Activated T-cell treated with anti-CD3 and anti-CD28 coated beads for 1 hour (primary cell): ENCODE data around the gene MPST.

Experiments used
- DNase-seq: peaks from one replicate; pipeline ENCODE4 v3.0.0-alpha.2; 2020; ENCODE audit warnings: low read depth

MPST gene

DNA sequence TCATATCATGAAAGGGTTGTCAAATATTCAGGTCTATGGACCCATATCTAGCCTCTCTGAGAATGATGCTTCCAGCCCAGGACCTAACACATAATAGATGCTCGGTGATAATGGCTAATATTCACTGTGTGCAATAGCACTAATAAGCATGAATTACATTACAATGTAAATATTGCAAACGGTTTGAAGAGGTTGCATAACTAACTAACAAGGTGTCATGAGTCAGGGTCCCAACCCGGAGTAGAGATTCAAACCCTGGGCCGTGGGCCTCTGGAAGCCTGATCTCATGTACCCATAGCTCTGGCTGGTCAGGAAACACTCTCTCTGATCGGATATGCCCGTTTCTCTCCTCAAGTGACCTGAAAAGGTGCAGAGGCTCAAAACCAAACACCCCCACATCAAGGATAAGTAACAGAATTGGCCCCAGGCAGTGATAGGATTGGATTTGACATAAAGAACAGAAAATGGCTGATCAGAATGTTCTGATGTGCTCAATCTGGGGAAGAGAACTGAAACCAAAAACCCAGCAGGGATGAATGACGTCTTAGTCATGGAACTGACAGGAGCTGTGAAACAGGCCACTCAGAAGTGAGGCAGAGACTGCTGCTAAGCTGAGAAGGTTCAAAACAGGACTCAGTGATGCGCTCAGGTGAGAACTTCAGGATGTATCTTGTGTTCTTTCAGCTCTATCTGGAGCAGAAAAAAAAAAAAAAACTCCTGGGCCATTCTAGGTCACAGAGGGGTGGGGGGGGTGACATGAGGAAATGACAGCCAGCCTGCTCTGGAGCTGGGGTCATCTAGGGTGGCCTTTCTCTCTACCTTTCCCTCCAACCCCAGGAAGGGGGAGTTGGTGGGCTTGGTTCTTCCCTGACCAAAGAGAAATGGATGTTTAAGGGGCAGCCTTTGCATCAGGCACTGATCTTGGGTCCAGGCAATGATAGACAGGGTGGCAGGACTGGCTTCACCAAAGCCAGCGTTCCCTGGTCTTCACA lies 25.4 kb downstream of the MPST start:
- DNase-seq, result no peak

DNA sequence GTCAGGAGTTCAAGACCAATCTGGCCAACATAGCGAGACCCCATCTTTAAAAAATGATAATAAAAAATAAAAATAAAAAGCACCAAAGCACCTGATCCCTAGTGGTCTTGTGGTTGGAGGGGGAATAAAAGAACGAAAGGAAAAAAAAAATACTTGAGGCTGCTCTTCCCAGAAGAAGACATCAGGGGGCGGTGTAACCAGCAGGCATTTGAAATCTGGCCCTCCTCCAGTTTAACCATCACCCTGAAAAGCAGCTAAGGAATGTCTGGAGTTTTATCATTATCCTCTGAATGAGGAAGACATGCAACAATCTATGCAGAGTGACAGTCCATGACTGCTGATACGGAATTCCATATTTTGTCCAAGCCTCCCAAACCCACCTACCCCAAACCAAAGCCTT lies 26.4 kb downstream of the MPST start:
- no peak for DNase-seq

DNA sequence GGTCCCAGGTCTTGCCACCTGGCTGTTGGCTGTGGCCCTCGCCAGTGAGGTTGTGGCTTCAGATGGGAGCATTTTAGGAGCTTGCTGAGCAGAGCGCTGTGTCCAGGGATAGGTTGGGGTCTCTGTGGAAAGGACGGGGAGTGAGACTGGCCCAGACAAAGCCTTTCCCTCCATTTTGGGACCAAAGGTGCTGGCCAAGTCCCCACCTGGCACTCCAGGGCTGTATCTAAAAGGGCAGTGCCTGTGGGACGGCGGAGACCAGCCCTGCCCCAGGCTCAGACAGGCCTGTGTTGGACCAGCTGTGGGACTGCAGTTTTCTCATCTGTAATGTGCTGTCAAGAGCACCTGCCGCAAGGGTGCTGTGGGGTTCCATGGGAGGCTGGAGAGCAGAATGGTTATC lies 27.0 kb downstream of the MPST start:
- no peak for DNase-seq

- no peak for DNase-seq
Observed at GRCh38 chr22:37047006-37047405, 27.5 kb downstream of the MPST start.

DNA sequence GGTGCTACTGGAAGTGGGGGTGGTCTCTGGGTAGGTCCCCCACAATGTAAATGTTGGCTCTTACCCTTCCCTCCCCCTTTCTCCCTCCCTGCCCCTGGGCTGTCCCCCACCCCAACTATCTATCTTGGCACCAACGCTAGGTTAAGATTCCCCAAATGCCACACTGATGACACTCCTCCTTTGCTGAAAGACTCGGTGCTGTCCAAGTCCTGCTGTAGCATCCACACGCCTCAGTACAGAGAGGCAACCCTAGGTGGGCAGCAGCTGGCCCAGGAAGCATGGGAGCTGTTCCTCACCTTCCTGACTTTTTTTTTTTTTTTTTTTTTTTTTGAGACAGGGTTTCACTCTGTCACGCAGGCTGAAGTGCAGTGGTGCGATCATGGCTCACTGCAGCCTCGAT lies 28.6 kb downstream of the MPST start:
- no peak for DNase-seq

GRCh38 chr22:37049224-37049623 lies 29.7 kb downstream of the MPST start:
- DNase-seq, result no peak

DNA sequence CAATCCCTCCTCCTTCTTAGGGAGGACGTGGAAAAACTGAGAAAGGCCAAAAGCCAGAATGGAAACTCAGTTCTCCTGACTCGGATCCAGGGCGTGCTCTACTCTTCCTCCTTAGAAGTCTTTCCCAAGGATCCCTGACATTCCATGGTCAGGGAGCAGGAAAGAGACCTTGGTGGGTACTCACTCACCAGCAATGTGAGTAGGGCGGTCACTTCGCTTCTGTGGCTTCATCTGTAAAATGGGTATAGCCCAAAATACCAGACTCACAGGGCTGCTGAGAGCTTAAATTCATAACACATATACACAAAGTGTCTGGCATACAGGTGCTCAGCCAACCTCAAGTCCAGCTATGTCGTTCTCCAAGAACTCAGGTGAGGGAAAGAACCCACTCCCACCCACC lies 31.4 kb downstream of the MPST start:
- no peak for DNase-seq

DNA sequence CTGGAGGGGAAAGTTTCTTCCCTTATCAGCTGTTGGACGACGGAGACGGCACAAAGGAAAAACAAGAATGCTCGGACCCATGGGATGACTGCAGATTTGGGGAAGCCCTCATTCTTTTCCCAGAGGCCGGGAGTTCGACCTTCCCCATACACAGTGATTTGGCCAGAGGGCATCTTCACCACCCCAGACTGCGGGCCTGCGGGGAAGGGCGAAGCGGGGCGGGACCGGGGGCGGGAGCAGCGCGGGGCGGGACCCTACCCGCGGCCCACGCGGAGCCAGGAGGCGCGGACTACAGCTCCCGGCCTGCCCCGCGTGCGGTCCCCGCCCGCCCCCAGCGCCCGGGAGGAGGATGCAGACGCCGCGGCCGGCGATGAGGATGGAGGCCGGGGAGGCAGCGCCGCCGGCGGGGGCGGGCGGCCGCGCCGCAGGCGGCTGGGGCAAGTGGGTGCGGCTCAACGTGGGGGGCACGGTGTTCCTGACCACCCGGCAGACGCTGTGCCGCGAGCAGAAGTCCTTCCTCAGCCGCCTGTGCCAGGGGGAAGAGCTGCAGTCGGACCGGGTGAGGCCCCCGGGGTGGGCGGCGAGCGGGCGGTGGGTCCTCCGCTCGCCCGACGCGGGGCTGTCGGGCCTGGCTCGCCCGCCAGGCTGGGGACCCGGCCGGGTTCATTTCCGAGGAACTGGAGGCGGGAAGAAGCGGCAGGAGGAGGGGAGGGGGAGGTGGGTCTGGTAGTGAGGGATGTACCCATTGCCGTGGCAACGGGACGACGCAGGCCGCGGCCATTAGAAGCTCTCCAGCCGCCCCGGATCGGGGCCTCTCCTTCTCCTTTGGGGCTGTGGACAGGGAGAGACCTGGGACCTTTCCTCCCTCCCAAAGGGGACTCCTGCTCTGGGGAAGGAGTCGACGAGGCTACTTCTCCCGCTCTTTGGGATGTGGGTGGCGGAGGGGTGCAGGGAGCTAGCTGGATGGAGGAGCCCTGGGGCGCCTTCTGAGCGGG lies 32.1 kb downstream of the MPST start, which contains the start of gene KCTD17:
KCTD17 (plus strand) TSS at position 352 of the 995 bp plus-strand sequence; CDS start at position 371, 19 bp downstream.
- peak; percentile 66 for DNase-seq

- DNase-seq, result no peak
Observed at GRCh38 chr22:37052386-37053309, 33.1 kb downstream of the MPST start.

GRCh38 chr22:37053310-37054055 lies 33.9 kb downstream of the MPST start:
- DNase-seq, result no peak

GRCh38 chr22:37054056-37054395 lies 34.5 kb downstream of the MPST start:
- DNase-seq, result no peak

- no peak for DNase-seq
Observed at GRCh38 chr22:37054600-37055365, 35.2 kb downstream of the MPST start.

DNA sequence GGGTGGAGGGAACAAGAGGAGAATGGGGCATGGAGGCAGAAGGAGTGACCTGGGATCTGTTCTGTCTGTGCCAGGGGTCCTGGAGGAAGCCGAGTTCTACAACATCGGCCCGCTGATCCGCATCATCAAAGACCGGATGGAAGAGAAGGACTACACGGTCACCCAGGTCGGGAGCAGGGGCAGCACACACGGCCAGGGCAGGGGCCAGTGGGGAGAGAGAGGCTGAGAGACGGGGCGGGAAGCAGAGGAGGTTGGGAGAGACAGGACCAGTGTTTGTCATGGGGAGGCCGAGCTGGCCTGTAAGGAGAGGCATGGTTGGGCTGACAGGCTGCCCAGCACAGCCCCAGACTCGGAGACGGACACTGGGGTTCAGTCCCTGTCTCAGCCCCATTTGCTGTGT lies 36.7 kb downstream of the MPST start:
- DNase-seq, result no peak

DNA sequence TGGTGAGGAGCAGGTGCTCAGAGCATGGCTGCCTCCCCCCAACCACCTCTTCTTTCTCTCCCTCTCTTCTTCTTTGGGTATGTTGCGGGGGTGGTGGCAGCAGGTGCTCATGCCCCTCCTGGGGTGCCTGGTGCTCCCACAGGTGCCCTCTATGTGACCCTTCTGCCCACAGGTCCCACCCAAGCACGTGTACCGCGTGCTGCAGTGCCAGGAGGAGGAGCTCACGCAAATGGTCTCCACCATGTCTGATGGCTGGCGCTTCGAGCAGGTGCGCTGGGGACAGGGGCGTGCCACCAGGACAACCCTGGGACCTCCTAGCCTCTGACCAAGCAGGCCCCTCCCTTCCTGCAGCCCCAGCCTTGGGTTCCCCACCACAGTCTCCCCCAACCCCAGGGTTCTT lies 37.7 kb downstream of the MPST start:
- no peak for DNase-seq

GRCh38 chr22:37057796-37058510 lies 38.4 kb downstream of the MPST start:
- DNase-seq, result no peak

GRCh38 chr22:37058917-37059701 lies 39.6 kb downstream of the MPST start:
- no peak for DNase-seq

GRCh38 chr22:37059876-37060449 lies 40.4 kb downstream of the MPST start:
- DNase-seq, result no peak
